K562 (cell line): ENCODE measurements around the gene GPATCH4. TPM values are rescaled to one million over a fixed set of nuclear protein-coding genes. Genes with fewer than 3 reads are reported as not detected.
A peak's percentile ranks its signal among the peaks of the same experiment; 100 is the strongest.

Source experiments
- ATAC-seq: fragments of 200-7000 bp; cut with Tn5 transposase; 3 replicates; pipeline ENCODE4 v1.9.1; 2020; ENCODE audit warnings: moderate library complexity
- Bru-seq: library from RNA; stranded (reverse); fragments of 400-500 nt; gene quantifications from one replicate; lab custom pipeline; 2021; lab: Mats Ljungman, UMichigan
- BruChase-seq, 2 experiments: library from RNA; stranded (reverse); fragments of 400-500 nt; gene quantifications; one replicate each; lab custom pipeline; 2021; lab: Mats Ljungman, UMichigan
- BruUV-seq: library from RNA; stranded (reverse); fragments of 400-500 nt; replicated peaks from 2 replicates; lab custom pipeline; 2021; lab: Mats Ljungman, UMichigan
- CTCF ChIA-PET: fragments of 300-600 bp; formaldehyde crosslinking; extraction: SDS; loops from one replicate; lab custom pipeline; 2021; ENCODE audit warnings: low intra/inter-chr PET ratio; lab: Yijun Ruan, JAX
- POLR2A ChIA-PET: fragments of 300-600, 350-650 bp; sonication (Branson Sonifier 250); formaldehyde crosslinking; extraction: SDS; loops from one replicate; lab custom pipeline; 2021; ENCODE audit warnings: antibody characterized with exemption, inconsistent platforms; lab: Yijun Ruan, JAX
- DNase-seq, 4 experiments: peaks; one replicate each; pipeline versions ENCODE4 v3.0.0 to v3.0.0-alpha.2; 2011 to 2018; ENCODE audit warnings: low spot score in 3 of 4, mixed read lengths in 3 of 4; ENCODE audit errors: extremely low read depth in 1 of 4
- FAIRE-seq: peaks from 2 replicates; lab custom pipeline; 2011; peaks lifted over from hg19 to GRCh38; lab: Jason Lieb, UNC
- H2AFZ ChIP-seq: 2 replicates; pipeline ENCODE4 v1.6.0; 2011; ENCODE audit warnings: low read depth, low read length, control low read depth, inconsistent platforms
- H3K27ac ChIP-seq: fragments of 200-600 bp; 3 replicates; pipeline ENCODE4 v1.8.0; 2011; ENCODE audit warnings: low read depth, mild to moderate bottlenecking, control low read depth, inconsistent platforms, low read length, moderate library complexity, mixed read lengths; ENCODE audit errors: extremely low read depth
- H3K27me3 ChIP-seq, 2 experiments: fragments of 300-600 bp in 1 of 2; 2 replicates in 1 of 2; 3 replicates in 1 of 2; pipeline versions ENCODE4 v1.6.0 to v1.8.0; 2011; ENCODE audit warnings: inconsistent platforms in 2 of 2, low read length in 2 of 2, mild to moderate bottlenecking in 1 of 2, mixed read lengths in 1 of 2, moderate library complexity in 1 of 2; ENCODE audit not compliant: control insufficient read depth in 2 of 2, insufficient read depth in 2 of 2
- H3K36me3 ChIP-seq: fragments of 300-600 bp; 3 replicates; pipeline ENCODE4 v1.8.0; 2011; ENCODE audit warnings: mild to moderate bottlenecking, low read length, inconsistent platforms; ENCODE audit not compliant: control insufficient read depth, insufficient read depth
- H3K4me1 ChIP-seq, 2 experiments: fragments of 200-600 bp in 1 of 2; replicated peaks in 1 of 2; 2 replicates in 1 of 2; 3 replicates in 1 of 2; pipeline versions ENCODE4 v1.5.1 to v1.8.0; 2011; ENCODE audit warnings: inconsistent platforms in 2 of 2, low read length in 2 of 2, mild to moderate bottlenecking in 1 of 2, mixed read lengths in 1 of 2, moderate library complexity in 1 of 2; ENCODE audit not compliant: control insufficient read depth in 2 of 2, insufficient read depth in 2 of 2
- H3K4me2 ChIP-seq: 2 replicates; pipeline ENCODE4 v1.6.1; 2011; ENCODE audit warnings: low read length, control low read depth, inconsistent platforms, mixed read lengths; ENCODE audit not compliant: insufficient read depth
- H3K4me3 ChIP-seq: fragments of 200-600 bp; sonication (generic), shearing (Covaris generic); 2 replicates; pipeline ENCODE4 v1.5.1; 2016; ENCODE audit warnings: control low read depth, inconsistent platforms
- H3K79me2 ChIP-seq: fragments of 200-600 bp; 3 replicates; pipeline ENCODE4 v1.8.0; 2011; ENCODE audit warnings: low read length, inconsistent platforms; ENCODE audit not compliant: control insufficient read depth, insufficient read depth
- H3K9ac ChIP-seq, 2 experiments: 2 replicates each; pipeline versions ENCODE4 v1.6.0 to v1.6.1; 2011; ENCODE audit warnings: low read depth in 2 of 2, low read length in 2 of 2, control low read depth in 1 of 2, inconsistent platforms in 1 of 2, mild to moderate bottlenecking in 1 of 2, mixed read lengths in 1 of 2; ENCODE audit not compliant: insufficient read depth in 1 of 2
- H3K9me1 ChIP-seq: one replicate; pipeline ENCODE4 v1.6.0; 2011; ENCODE audit warnings: inconsistent platforms, mild to moderate bottlenecking, low read length, moderate library complexity; ENCODE audit not compliant: control insufficient read depth, insufficient read depth
- H3K9me3 ChIP-seq: replicated peaks from 2 replicates; pipeline ENCODE4 v1.5.1; 2011; ENCODE audit warnings: low read depth, low read length, inconsistent platforms; ENCODE audit not compliant: control insufficient read depth, insufficient read depth
- H4K20me1 ChIP-seq: replicated peaks from 2 replicates; pipeline ENCODE4 v1.6.1; 2011; ENCODE audit warnings: low read length, inconsistent platforms, mixed read lengths; ENCODE audit not compliant: control insufficient read depth, insufficient read depth
- CBFA2T2 ChIP-seq: fragments of 450-650 bp; conservative IDR thresholded peaks from 2 replicates; pipeline ENCODE4 v1.6.1; 2017; ENCODE audit warnings: mild to moderate bottlenecking
- E2F3 ChIP-seq: fragments of 250-450 bp; sonication (Bioruptor Pico); IDR thresholded peaks from 2 replicates; pipeline ENCODE4 v1.4.0; 2020; ENCODE audit warnings: mild to moderate bottlenecking
- GATAD2B ChIP-seq: fragments of 450-650 bp; IDR thresholded peaks from 2 replicates; pipeline ENCODE4 v1.6.1; 2017; ENCODE audit warnings: mild to moderate bottlenecking, borderline replicate concordance
- KHSRP ChIP-seq: fragments of 450-650 bp; IDR thresholded peaks from 2 replicates; pipeline ENCODE4 v1.6.1; 2017
- KLF6 ChIP-seq: fragments of 250-450 bp; sonication (Bioruptor Pico); IDR thresholded peaks from 2 replicates; pipeline ENCODE4 v1.4.0; 2020; ENCODE audit warnings: mild to moderate bottlenecking, moderate library complexity, borderline replicate concordance
- LCOR ChIP-seq: sonication (generic); formaldehyde crosslinking; IDR thresholded peaks from 2 replicates; pipeline ENCODE4 v1.8.0; 2022; ENCODE audit warnings: mild to moderate bottlenecking, missing genetic modification reagents
- MTF1 ChIP-seq: fragments of 250-450 bp; sonication (Bioruptor Pico); IDR thresholded peaks from 2 replicates; pipeline ENCODE4 v1.9.0; 2021; ENCODE audit warnings: moderate library complexity, mild to moderate bottlenecking, inconsistent platforms, borderline replicate concordance
- NEUROD1 ChIP-seq: fragments of 150-350 bp; IDR thresholded peaks from 2 replicates; pipeline ENCODE4 v1.6.1; 2014; ENCODE audit warnings: borderline replicate concordance, low read length, low read depth; ENCODE audit not compliant: partially characterized antibody
- ZNF431 ChIP-seq: sonication (generic); formaldehyde crosslinking; IDR thresholded peaks from 2 replicates; pipeline ENCODE4 v1.8.0; 2022; ENCODE audit warnings: mild to moderate bottlenecking, missing genetic modification reagents
- WGBS: fragments of 100-300 bp; shearing (Covaris generic); methylation state at CpG from one replicate; pipeline ENCODE4 v1.1.6; 2016; ENCODE audit warnings: low coverage, mixed read lengths; ENCODE audit not compliant: insufficient coverage; ENCODE audit errors: missing lambda C conversion rate; 5-methylcytosine and 5-hydroxymethylcytosine counted together
- in situ Hi-C: fragments of 300-500 bp; cut with MboI; formaldehyde crosslinking; loops from 4 replicates; pipeline ENCODE4 v1.15.0; 2018; ENCODE audit warnings: inconsistent platforms, mixed read lengths
- intact Hi-C: fragments of 100-400 bp; cut with micrococcal nuclease; formaldehyde crosslinking; loops from 2 replicates; pipeline ENCODE4 v1.14.2; 2022
- long read RNA-seq, 3 experiments: library from polyadenylated mRNA in 2 of 3; library from RNA in 1 of 3; unstranded in 2 of 3; stranded (forward) in 1 of 3; transcript quantifications; one replicate each; pipeline ENCODE4 v2.0.0, GENCODE V29; 2019 to 2022
- polyA minus RNA-seq, 3 experiments: library from RNA; depleted of rRNA, polyadenylated mRNA; stranded (reverse); fragments of >200 nt; gene quantifications; 2 replicates each; pipeline ENCODE4 v1.2.3, GENCODE V29; 2011
- polyA plus RNA-seq, 8 experiments: library from polyadenylated mRNA; depleted of rRNA in 4 of 8; stranded (reverse) in 5 of 8; unstranded in 3 of 8; fragments of >200 nt; fragmentation: Nextera tagmentation in 2 of 8; fragmentation: Illumina TruSeq in 1 of 8; extraction: Ambion mirVana in 2 of 8; extraction: Trizol in 1 of 8; gene quantifications; 2 replicates each; pipeline versions ENCODE4 v1.2.1 to v1.2.3, GENCODE V29; 2011 to 2014; ENCODE audit warnings: inconsistent platforms in 1 of 8, missing spikeins in 1 of 8
- total RNA-seq, 7 experiments: library from RNA; depleted of rRNA in 6 of 7; stranded (reverse); fragments of >200 nt in 6 of 7; fragmentation: Illumina TruSeq in 2 of 7; extraction: Trizol in 2 of 7; gene quantifications; 2 replicates each; pipeline versions ENCODE4 v1.2.1 to v1.2.3, GENCODE V29; 2011 to 2021; ENCODE audit warnings: low replicate concordance in 1 of 7
- TF ChIP-seq, protein P1 (sequence below): IDR thresholded peaks from 2 replicates; pipeline ENCODE4 v1.6.1; 2012; ENCODE audit warnings: low read depth, low read length, improper control_type of control experiment, borderline replicate concordance

GPATCH4 gene
- 75.8 and 111 TPM in 2 replicates for total RNA-seq (2011; cell fraction: chromatin; rRNA removed; ENCODE audit: low replicate concordance)
- total RNA-seq (2011; cell fraction: nucleolus; rRNA removed) = 69.5 and 70.0 TPM in 2 replicates
- total RNA-seq (2011; cell fraction: nucleoplasm; rRNA removed) = 69.2 and 102 TPM in 2 replicates
- total RNA-seq (2014; rRNA removed) (43.7 and 47.5 TPM in 2 replicates), total RNA-seq (2014; rRNA removed; fragmentation: Illumina TruSeq; extraction: Trizol) (73.1 and 76.5 TPM in 2 replicates), total RNA-seq (2015; rRNA removed; fragmentation: Illumina TruSeq; extraction: Trizol) (75.8 and 79.5 TPM in 2 replicates), total RNA-seq (2021) (45.8 and 51.4 TPM in 2 replicates), polyA plus RNA-seq (2011; rRNA removed) (51.5 and 57.9 TPM in 2 replicates), polyA plus RNA-seq (2014; fragmentation: Illumina TruSeq; extraction: Trizol) (94.7 and 105 TPM in 2 replicates), polyA plus RNA-seq (2014; fragmentation: Nextera tagmentation; extraction: Ambion mirVana) (10 to 100 TPM; 82.1 to 90.8 TPM), polyA plus RNA-seq (2014; rRNA removed) (53.9 and 59.3 TPM in 2 replicates), polyA minus RNA-seq (2011; rRNA and poly(A)+ RNA removed) (72.9 and 74.3 TPM in 2 replicates), Bru-seq, nascent RNA (percentile 95 among the genes with signal in this experiment), BruChase-seq, experiment 1, labeled RNA remaining after a 2-hour chase (percentile 87 among the genes with signal in this experiment), BruChase-seq, experiment 2, labeled RNA remaining after a 6-hour chase (percentile 86 among the genes with signal in this experiment)
- 29.4 and 32.0 TPM in 2 replicates for polyA plus RNA-seq (2011; cell fraction: cytosol; rRNA removed)
- 51.1 and 51.7 TPM in 2 replicates for polyA plus RNA-seq (2011; cell fraction: nucleus; rRNA removed)
- 27.1 and 86.2 TPM in 2 replicates for polyA plus RNA-seq (2012)
- 17.4 and 29.2 TPM in 2 replicates for polyA minus RNA-seq (2011; cell fraction: cytosol; rRNA and poly(A)+ RNA removed)
- polyA minus RNA-seq (2011; cell fraction: nucleus; rRNA and poly(A)+ RNA removed) = 49.8 and 60.9 TPM in 2 replicates
- long read RNA-seq, experiment 1, transcript GPATCH4-203 (8 exons, 1,159 nt) = minor isoform, 6 of 248 reads
- long read RNA-seq, experiment 1, transcript GPATCH4-201 (8 exons, 1,972 nt) = major isoform, 199 of 248 reads
- long read RNA-seq, experiment 1, partial matches to known transcripts = 10 of 248 reads
- long read RNA-seq, experiment 1, other reads (novel, unspliced or antisense) = 33 of 248 reads
- long read RNA-seq, experiment 2, transcript GPATCH4-201 (8 exons, 1,972 nt) = major isoform, 21 of 95 reads
- long read RNA-seq, experiment 2, partial matches to known transcripts = 7 of 95 reads
- long read RNA-seq, experiment 2, other reads (novel, unspliced or antisense) = 67 of 95 reads
- long read RNA-seq, experiment 3, transcript GPATCH4-201 (8 exons, 1,972 nt) = major isoform, 70 of 83 reads
- long read RNA-seq, experiment 3, partial matches to known transcripts = 3 of 83 reads
- long read RNA-seq, experiment 3, other reads (novel, unspliced or antisense) = 8 of 83 reads

DNA sequence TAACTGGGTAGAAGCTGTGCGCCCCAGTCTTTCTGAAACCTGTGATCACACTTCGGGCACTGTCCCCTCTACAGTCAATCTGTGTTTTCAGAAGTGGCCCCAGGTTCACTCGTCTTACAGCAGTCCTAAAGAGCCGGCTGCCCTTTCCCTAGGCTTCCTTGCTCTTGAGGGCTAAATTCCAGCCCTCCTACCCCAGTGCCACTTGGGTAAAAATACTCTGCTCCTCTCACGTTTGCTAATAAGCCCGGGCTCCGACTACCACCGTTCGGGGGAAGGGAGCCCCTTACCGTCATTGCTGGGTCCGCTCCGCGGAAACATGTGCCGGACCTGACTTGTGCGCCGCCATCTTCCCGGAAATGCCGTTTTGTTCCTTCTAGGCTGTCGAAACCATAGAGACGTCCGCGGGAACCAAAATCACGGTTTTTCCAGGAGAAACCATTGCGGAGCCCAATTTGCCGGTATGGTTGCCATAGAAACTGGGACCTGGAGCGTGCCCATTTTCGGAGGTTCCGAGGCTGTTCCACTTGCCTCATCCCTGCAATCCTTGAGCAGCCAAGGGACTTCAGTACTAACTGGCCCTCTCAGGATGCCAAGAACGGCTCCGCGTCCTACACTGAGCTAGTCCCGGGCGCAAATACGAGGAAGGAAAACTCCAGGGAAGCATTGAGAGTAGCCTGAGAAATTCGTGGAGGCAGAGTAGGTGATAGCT lies at the start of gene GPATCH4:
TSS of gene GPATCH4 (minus strand) at position 358 of the 709 bp plus-strand sequence.
- ChIA-PET POLR2A (interaction anchor here (0.6 to 3.2 kb wide), 5 partner anchors 8 to 60 kb away, joined by 3 to 16 read pairs (median 5); partner anchors contain the start of gene NAXE), CTCF (interaction anchor here (0.6 to 1.2 kb wide), 2 partner anchors 18 to 149 kb away, joined by 4 to 6 read pairs; no protein-coding TSS in a partner anchor)
- no TSS peak for BruUV-seq
- peak within 1 kb of the TSS; percentile 86 to 93 for H3K9ac ChIP-seq
- intact Hi-C loops (no loop called here), in situ Hi-C loops (loop anchor here (5.0 kb wide), 2 partner anchors 144 to 214 kb away; no protein-coding TSS in a partner anchor)
- peaks cover 46% of the 10 kb centered on the region for H3K79me2 ChIP-seq
- DNase-seq (peak; percentile 75 to 89 (median 78)), FAIRE-seq (peak; percentile 83), ATAC-seq (peak; percentile 87)
- H3K4me3 ChIP-seq = peak within 1 kb of the TSS; percentile 81
- WGBS = 0% methylated on average over 33 of the region's 35 CpGs
- no peaks in the 10 kb centered on the region for H3K9me1 ChIP-seq
- no peaks in the 10 kb centered on the region for H3K27me3 ChIP-seq
- H3K4me1 ChIP-seq = peaks cover 12% of the 10 kb centered on the region in 2 experiments; a peak in 4 of 5 replicates
- H3K9me3 ChIP-seq = no peaks in the 10 kb centered on the region
- peak within 1 kb of the TSS; percentile 97 for H3K4me2 ChIP-seq
- peak within 1 kb of the TSS; percentile 100 for H2AFZ ChIP-seq
- peak within 1 kb of the TSS; percentile 80 for H3K27ac ChIP-seq
- H3K36me3 ChIP-seq = peaks cover 36% of the 10 kb centered on the region
- no peaks in the 10 kb centered on the region for H4K20me1 ChIP-seq
- TF ChIP-seq NEUROD1 (no peak), GATAD2B (no peak), KHSRP (no peak), LCOR (CRISPR knock-in tag) (no peak; the same call in 1 of the 2 replicates), MTF1 (CRISPR knock-in tag) (no peak), CBFA2T2 (no peak), KLF6 (no peak), E2F3 (CRISPR knock-in tag) (0 out of 2 replicates have a peak, but pooled peaks have one; percentile 23), ZNF431 (CRISPR knock-in tag) (no peak)
- TF ChIP-seq, protein P1, sequence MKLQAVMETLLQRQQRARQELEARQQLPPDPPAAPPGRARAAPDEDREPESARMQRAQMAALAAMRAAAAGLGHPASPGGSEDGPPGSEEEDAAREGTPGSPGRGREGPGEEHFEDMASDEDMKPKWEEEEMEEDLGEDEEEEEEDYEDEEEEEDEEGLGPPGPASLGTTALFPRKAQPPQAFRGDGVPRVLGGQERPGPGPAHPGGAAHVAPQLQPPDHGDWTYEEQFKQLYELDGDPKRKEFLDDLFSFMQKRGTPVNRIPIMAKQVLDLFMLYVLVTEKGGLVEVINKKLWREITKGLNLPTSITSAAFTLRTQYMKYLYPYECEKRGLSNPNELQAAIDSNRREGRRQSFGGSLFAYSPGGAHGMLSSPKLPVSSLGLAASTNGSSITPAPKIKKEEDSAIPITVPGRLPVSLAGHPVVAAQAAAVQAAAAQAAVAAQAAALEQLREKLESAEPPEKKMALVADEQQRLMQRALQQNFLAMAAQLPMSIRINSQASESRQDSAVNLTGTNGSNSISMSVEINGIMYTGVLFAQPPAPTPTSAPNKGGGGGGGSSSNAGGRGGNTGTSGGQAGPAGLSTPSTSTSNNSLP = no peak
